ENCODE measurements around the gene OTOA.
"Not testable (repeated sequence)": the region's sequence is repeated elsewhere in the genome, so short reads cannot be mapped to it uniquely, and the experiment has no call there.

- not testable (repeated sequence) for TF ChIP-seq POLR2A (IDR thresholded peaks at IDR 0.05; ENCODE audit: extremely low read depth, insufficient read length); MAX (IDR thresholded peaks at IDR 0.05; ENCODE audit: low read depth, low read length); CTCF (IDR thresholded peaks at IDR 0.05; ENCODE audit: low read depth, low read length)
These were observed 109.4 kb downstream of the OTOA start for GRCh38 chr16:21773207-21773553.
